PFSK-1 (cell line): Measurements from ENCODE around the gene ERBB4.

ENCODE experiments used
- FOXP2 ChIP-seq: optimal IDR thresholded peaks from 2 replicates; pipeline ENCODE3; 2011; ENCODE audit warnings: borderline replicate concordance, control low read depth, inconsistent platforms; ENCODE audit not compliant: insufficient read depth; ENCODE audit errors: extremely low read length, extremely low read depth
- POLR2AphosphoS5 ChIP-seq: IDR thresholded peaks from 2 replicates; pipeline ENCODE4 v1.6.1; 2012; ENCODE audit warnings: low read depth, mild to moderate bottlenecking, control low read depth, low read length, moderate library complexity
- REST ChIP-seq, 2 experiments: IDR thresholded peaks; 2 replicates each; pipeline versions ENCODE4 v1.6.1 to v1.8.0; 2011 to 2012; ENCODE audit warnings: low read depth in 2 of 2, low read length in 2 of 2, control low read depth in 1 of 2, inconsistent platforms in 1 of 2, mild to moderate bottlenecking in 1 of 2, moderate library complexity in 1 of 2; ENCODE audit not compliant: insufficient read depth in 1 of 2
- SIN3A ChIP-seq: IDR thresholded peaks from 2 replicates; pipeline ENCODE4 v1.6.1; 2012; ENCODE audit warnings: mild to moderate bottlenecking, low read length, moderate library complexity, borderline replicate concordance; ENCODE audit not compliant: insufficient read depth
- TAF1 ChIP-seq: IDR thresholded peaks from 2 replicates; pipeline ENCODE4 v1.6.1; 2012; ENCODE audit warnings: low read length, control low read depth, borderline replicate concordance; ENCODE audit not compliant: insufficient read depth

Gene ERBB4

GRCh38 chr2:212037062-212037461, 501.5 kb downstream of the ERBB4 start:
- no peak for TF ChIP-seq TAF1

- no peak for TF ChIP-seq REST (IDR thresholded peaks at IDR 0.05; ENCODE audit: insufficient read depth in 1 of 2, low read depth in 2 of 2, low read length in 2 of 2)
- TF ChIP-seq FOXP2: no peak
- TF ChIP-seq SIN3A: no peak
- no peak for TF ChIP-seq POLR2AphosphoS5
- no peak for TF ChIP-seq TAF1
These were observed 503.6 kb downstream of the ERBB4 start for GRCh38 chr2:212034841-212035585.

GRCh38 chr2:212033888-212034287, 504.7 kb downstream of the ERBB4 start:
- no peak for TF ChIP-seq TAF1
- TF ChIP-seq REST (IDR thresholded peaks at IDR 0.05; ENCODE audit: insufficient read depth in 1 of 2, low read depth in 2 of 2, low read length in 2 of 2): no peak
- TF ChIP-seq POLR2AphosphoS5: no peak
- no peak for TF ChIP-seq SIN3A
- TF ChIP-seq FOXP2: no peak

- TF ChIP-seq POLR2AphosphoS5: no peak
- no peak for TF ChIP-seq REST (IDR thresholded peaks at IDR 0.05; ENCODE audit: insufficient read depth in 1 of 2, low read depth in 2 of 2, low read length in 2 of 2)
- no peak for TF ChIP-seq FOXP2
- no peak for TF ChIP-seq TAF1
These were observed 505.9 kb downstream of the ERBB4 start for GRCh38 chr2:212032536-212033219.

GRCh38 chr2:212032032-212032431, 506.6 kb downstream of the ERBB4 start:
- TF ChIP-seq TAF1: no peak

- no peak for TF ChIP-seq REST (IDR thresholded peaks at IDR 0.05; ENCODE audit: insufficient read depth in 1 of 2, low read depth in 2 of 2, low read length in 2 of 2)
- TF ChIP-seq POLR2AphosphoS5: no peak
- TF ChIP-seq SIN3A: no peak
- no peak for TF ChIP-seq TAF1
- TF ChIP-seq FOXP2: no peak
These were observed 507.9 kb downstream of the ERBB4 start for GRCh38 chr2:212030709-212031108.
